ENCODE results near the gene PMS1.

- TF ChIP-seq CTCF (IDR thresholded peaks at IDR 0.05; ENCODE audit: insufficient read depth, low read length, poor library complexity, severe bottlenecking): no peak
- no peak for TF ChIP-seq EZH2phosphoT487 (conservative IDR thresholded peaks at IDR 0.05; ENCODE audit: low read length)
Observed at GRCh38 chr2:189794310-189794709, 10.1 kb downstream of the PMS1 start.
